Left ventricle myocardium inferior (tissue), 1 donor: Measurements from ENCODE around the gene AHSA1. TPM values are rescaled to one million over a fixed set of nuclear protein-coding genes. Genes with fewer than 3 reads are reported as not detected.

Experiments
- DNase-seq: peaks from one replicate; pipeline ENCODE4 v3.0.0-alpha.2; 2020
- H3K27ac ChIP-seq: fragments of 200-600 bp; replicated peaks from 2 replicates; pipeline ENCODE4 v1.8.0; 2021
- H3K27me3 ChIP-seq: fragments of 200-600 bp; 2 replicates; pipeline ENCODE4 v1.8.0; 2021; ENCODE audit warnings: low read depth
- H3K36me3 ChIP-seq: fragments of 200-600 bp; 2 replicates; pipeline ENCODE4 v1.8.0; 2021
- H3K4me1 ChIP-seq: fragments of 200-600 bp; 2 replicates; pipeline ENCODE4 v1.8.0; 2021
- H3K4me3 ChIP-seq: fragments of 200-600 bp; 2 replicates; pipeline ENCODE4 v1.8.0; 2021; ENCODE audit warnings: mild to moderate bottlenecking, moderate library complexity
- H3K9me3 ChIP-seq: fragments of 200-600 bp; replicated peaks from 2 replicates; pipeline ENCODE4 v1.8.0; 2021
- intact Hi-C: fragments of 100-400 bp; cut with micrococcal nuclease; formaldehyde crosslinking; loops from one replicate; pipeline ENCODE4 v1.11.0; 2022
- total RNA-seq: library from RNA; stranded (reverse); fragmentation: NEBNext Ultra II Directional; extraction: Animal tissue kit (Norgen Biotek cat#: 25700); gene quantifications from one replicate; pipeline ENCODE4 v1.2.1, GENCODE V29; 2021
- TF ChIP-seq, protein P1 (sequence below): fragments of 200-600 bp; IDR thresholded peaks from 2 replicates; pipeline ENCODE4 v1.8.0; 2021; ENCODE audit warnings: antibody characterized with exemption, mild to moderate bottlenecking, borderline replicate concordance
- donor health status: DM: no; HTN: yes; CAD: no; lungs with severe emphysema.

Gene AHSA1
- total RNA-seq, 1 donor from 2014 or later, result 183 TPM

DNA sequence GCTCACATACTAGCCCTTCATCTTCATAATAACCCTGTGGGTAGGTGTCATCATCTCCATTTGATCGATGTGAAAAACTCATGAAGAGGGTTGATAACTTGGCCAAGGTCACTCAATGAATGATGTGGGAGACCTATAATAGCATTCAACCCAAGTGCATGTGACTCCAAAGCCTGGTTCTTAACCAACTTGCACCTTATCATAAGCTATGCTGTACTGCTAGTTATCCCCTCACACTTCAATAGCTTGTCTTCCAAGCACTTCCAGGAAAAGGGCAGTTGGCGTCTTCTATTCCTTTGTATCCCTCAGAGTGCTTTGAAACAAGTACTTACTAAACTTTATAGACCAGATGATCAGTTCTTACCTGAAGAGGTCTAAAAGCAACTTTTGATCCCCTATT is 15.7 kb upstream of the AHSA1 start:
- H3K4me1 ChIP-seq, result peaks cover 17% of the 10 kb centered on the region
- H3K27me3 ChIP-seq, result no peaks in the 10 kb centered on the region
- intact Hi-C loops, result no loop called here
- no peaks in the 10 kb centered on the region for H3K9me3 ChIP-seq
- H3K4me3 ChIP-seq, result no peak overlapping the region
- peak overlapping the region; percentile 40 for H3K27ac ChIP-seq
- DNase-seq, result no peak
- TF ChIP-seq, protein P1, sequence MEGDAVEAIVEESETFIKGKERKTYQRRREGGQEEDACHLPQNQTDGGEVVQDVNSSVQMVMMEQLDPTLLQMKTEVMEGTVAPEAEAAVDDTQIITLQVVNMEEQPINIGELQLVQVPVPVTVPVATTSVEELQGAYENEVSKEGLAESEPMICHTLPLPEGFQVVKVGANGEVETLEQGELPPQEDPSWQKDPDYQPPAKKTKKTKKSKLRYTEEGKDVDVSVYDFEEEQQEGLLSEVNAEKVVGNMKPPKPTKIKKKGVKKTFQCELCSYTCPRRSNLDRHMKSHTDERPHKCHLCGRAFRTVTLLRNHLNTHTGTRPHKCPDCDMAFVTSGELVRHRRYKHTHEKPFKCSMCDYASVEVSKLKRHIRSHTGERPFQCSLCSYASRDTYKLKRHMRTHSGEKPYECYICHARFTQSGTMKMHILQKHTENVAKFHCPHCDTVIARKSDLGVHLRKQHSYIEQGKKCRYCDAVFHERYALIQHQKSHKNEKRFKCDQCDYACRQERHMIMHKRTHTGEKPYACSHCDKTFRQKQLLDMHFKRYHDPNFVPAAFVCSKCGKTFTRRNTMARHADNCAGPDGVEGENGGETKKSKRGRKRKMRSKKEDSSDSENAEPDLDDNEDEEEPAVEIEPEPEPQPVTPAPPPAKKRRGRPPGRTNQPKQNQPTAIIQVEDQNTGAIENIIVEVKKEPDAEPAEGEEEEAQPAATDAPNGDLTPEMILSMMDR, result no peak
- peaks cover 84% of the 10 kb centered on the region for H3K36me3 ChIP-seq

DNA sequence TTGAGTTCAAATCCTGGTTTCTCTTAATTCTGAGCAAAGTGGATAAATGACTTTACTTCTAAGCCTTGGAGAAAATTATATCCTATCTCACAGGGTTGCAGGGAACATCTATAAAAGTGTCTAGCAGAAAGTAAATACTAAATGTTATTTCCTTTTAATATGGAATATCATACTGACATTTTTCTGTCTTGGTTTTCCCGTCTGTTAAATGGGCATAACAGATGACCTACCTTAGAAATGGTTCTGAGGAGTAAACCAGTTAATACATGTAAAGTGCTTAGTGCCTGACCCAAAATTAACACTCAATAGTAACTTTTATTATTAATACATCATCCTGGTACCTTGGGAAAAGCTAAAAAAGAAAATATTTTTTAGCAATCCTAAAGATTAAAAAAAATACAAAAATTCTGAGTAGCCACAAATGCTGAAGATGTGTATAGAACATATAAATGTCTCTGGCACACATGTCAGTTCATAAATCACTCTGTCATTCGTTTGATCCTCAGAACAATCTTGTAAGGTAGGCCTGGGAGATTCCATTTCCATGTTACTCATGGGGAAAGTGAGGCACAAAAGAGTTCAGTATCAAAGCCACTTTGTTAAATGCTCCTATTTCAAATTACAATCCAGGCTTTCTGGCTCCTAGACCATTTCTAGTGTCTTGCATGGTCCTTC is 1.8 kb upstream of the AHSA1 start:
- no peak for DNase-seq
- peak overlapping the region; percentile 100 for H3K4me3 ChIP-seq
- H3K27ac ChIP-seq, result no peak overlapping the region
- no peaks in the 10 kb centered on the region for H3K27me3 ChIP-seq
- intact Hi-C loops, result no loop called here
- peaks cover 46% of the 10 kb centered on the region for H3K4me1 ChIP-seq
- TF ChIP-seq, protein P1, result no peak
- peaks cover 43% of the 10 kb centered on the region for H3K36me3 ChIP-seq
- no peaks in the 10 kb centered on the region for H3K9me3 ChIP-seq

DNA sequence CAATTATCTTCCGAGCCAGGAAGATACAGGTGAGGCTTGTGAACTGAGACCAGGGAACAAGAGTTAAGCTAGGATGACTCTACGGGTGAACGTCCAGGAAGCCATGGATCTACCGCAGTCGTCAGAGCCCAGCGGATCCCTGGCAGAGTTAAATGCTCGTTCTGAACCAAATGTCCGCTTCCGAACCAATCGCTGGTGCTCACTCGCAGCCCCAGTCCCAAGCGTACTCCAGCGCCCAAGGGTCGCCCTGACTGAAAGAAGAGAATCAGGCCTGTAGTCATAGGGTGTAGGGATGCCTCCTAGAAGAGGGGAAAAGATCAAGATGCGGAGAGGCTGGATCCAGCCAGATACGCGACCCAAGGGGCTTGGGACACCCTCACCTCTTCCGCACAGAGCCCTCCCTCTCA is 775 bp upstream of the AHSA1 start:
- peak overlapping the region; percentile 97 for H3K27ac ChIP-seq
- peak overlapping the region; percentile 100 for H3K4me3 ChIP-seq
- TF ChIP-seq, protein P1, result no peak
- DNase-seq, result no peak
- H3K9me3 ChIP-seq, result no peaks in the 10 kb centered on the region
- peaks cover 46% of the 10 kb centered on the region for H3K4me1 ChIP-seq
- H3K36me3 ChIP-seq, result peaks cover 44% of the 10 kb centered on the region
- intact Hi-C loops, result no loop called here
- H3K27me3 ChIP-seq, result no peaks in the 10 kb centered on the region

DNA sequence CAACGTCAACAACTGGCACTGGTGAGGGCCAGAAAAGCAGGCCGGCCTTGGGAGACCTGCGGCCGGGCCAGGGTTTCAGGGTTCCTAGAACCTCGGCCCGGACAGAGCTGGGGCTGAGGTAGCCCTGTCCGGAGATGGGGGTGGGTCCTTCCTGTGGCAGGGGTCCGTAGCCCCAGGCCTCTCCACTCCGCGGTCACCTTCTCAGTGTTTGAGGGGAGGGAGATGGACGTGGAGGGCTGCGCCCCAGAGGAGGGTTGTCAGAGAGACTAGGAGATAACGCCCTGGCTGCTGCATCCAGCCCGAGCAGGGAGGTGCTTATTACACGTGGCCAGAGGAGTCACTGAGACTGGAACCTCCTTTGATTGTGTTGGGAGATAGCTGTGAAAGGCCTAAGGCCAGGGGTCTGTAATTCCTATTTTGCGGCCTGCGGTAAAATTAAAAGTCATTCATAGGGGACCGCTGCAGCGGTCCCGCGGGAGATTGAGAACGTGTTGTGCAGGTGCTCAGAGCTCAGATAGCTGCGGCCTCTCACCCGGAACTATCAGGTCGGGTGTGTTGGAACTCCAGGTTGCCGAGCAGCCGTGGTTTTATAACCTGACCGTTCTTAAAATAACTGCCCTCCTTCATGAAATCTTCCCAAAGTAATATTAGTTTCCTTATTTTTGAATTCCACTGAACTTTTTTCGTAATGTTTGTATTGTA is 507 bp downstream of the AHSA1 start:
- Histone ChIP-seq H3K36me3 (peaks cover 45% of the 10 kb centered on the region), H3K27me3 (no peaks in the 10 kb centered on the region), H3K27ac (peak overlapping the region; percentile 97), H3K4me1 (peaks cover 46% of the 10 kb centered on the region), H3K9me3 (no peaks in the 10 kb centered on the region), H3K4me3 (peak overlapping the region; percentile 100)
- TF ChIP-seq, protein P1, result no peak
- intact Hi-C loops, result no loop called here
- DNase-seq, result no peak

DNA sequence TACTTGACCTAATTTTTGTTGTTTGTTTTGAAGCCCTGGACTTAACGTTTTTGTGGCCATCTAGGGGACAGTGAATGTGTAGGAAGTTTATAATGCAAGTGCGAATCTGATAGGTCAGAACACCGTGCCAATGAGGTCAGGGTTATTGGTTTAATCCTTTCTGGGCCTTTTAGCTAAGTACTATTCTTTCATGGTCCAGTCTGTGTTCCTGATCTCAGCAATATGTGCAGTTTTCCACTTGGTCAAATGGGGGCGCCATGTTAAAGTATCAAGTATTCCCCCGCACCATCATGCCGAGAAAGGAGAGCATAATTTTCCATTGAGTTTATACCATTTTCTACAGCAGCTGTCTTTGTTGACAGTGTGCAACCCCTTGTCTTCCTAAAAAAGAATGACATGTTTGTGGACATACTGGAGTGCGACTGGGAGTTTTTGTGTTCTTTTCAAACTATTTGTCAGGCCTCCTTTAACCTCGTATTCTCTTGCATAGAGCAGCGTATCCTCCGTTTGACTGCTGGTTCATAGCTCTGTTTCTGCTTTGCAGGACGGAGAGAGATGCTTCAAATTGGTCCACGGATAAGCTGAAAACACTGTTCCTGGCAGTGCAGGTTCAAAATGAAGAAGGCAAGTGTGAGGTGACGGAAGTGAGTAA is 1.3 kb downstream of the AHSA1 start:
- Histone ChIP-seq H3K4me3 (peak overlapping the region; percentile 100), H3K27ac (peak overlapping the region; percentile 97), H3K36me3 (peaks cover 48% of the 10 kb centered on the region), H3K27me3 (no peaks in the 10 kb centered on the region), H3K9me3 (no peaks in the 10 kb centered on the region), H3K4me1 (peaks cover 46% of the 10 kb centered on the region)
- intact Hi-C loops, result no loop called here
- TF ChIP-seq, protein P1, result peak; percentile 52
- no peak for DNase-seq
